GM21619 (cell line): ENCODE results near the gene UBIAD1.
"Not testable (repeated sequence)": the region's sequence is repeated elsewhere in the genome, so short reads cannot be mapped to it uniquely, and the experiment has no call there.

ENCODE experiments used
- ATAC-seq: cut with Tn5 transposase; IDR thresholded peaks from one replicate; pipeline ENCODE4 v1.9.1; 2021; ENCODE audit not compliant: unreplicated experiment

The UBIAD1 gene, protein sequence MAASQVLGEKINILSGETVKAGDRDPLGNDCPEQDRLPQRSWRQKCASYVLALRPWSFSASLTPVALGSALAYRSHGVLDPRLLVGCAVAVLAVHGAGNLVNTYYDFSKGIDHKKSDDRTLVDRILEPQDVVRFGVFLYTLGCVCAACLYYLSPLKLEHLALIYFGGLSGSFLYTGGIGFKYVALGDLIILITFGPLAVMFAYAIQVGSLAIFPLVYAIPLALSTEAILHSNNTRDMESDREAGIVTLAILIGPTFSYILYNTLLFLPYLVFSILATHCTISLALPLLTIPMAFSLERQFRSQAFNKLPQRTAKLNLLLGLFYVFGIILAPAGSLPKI

DNA sequence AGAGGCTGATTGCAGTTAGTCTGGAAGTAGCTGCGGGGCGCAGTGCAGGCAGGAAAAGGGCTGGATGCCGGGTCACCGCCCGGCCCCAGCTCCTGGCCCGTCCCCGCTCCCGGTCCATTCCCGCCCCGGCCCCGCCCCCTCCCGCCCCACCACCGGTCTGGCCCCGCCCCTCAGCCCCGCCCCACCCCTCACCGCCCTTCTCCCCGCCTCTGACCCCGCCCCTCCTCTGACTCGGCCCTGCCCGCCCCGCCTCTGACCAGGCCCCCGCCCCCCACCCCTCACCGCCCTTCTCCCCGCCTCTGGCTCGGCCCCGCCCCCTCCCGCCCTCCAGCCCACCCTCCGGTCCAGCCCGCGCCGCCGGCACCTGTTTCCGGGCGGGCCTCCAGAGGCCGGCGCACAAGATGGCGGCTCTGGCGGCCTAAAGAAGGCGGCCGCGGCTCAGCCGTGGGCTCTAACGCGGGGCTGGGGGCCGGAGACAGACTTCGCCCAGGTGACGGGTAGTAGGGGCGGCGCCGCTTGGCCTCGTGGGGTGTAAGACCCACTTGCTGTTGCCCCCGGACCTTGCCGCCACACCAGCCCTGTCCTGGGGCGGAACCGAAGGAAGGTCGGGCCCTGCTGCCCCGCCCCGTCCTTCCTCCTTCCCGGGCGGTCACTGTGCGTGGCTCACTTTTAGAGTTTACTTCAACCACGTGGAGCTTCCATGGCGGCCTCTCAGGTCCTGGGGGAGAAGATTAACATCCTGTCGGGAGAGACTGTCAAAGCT is at the start of gene UBIAD1:
Gene UBIAD1 (plus strand): TSS at position 367 of the 763 bp plus-strand sequence. CDS start 334 bp downstream, at position 701.
- peak; percentile 80 for ATAC-seq

DNA sequence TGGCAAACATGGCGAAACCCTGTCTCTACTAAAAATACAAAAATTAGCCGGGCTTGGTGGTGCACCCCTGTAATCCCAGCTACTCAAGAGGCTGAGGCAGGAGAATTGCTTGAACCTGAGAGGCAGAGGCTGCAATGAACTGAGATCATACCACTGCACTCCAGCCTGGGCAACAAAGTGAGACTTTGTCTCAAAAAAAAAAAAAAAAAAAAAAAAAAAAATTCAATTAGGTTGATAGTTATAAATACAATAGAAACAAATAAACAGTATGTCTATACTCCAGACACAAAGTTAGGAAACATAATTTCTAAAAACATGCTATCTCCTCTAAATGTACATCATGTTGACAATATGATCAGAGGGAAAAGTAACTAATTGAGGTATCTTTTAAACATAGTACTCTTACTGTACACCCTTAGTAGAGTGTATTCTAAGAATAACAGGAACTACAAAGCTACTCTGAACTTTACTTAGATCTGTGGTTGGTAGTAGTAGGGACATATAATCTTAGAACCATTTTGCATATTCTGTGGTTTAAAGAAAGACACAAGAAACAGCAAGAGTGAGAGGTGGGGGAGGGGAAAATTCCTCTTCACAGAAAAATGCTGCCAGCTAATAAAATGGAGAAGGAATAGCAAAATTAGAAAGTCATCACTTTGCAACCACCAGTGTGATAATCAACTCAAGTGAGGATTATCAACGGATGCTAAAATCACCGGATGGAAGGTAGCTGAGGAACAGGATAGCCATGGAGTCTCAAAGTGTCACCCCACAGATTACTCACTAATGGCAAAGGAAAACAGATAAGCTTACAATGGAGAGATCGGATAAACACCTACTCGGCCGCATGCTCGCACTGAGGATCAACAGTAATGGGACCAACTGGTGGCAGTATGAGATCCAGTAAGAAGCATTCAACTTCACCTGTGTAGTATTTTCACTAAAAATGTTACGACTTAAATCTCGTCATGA is 45.6 kb upstream of the UBIAD1 start:
- peak; percentile 73 for ATAC-seq

DNA sequence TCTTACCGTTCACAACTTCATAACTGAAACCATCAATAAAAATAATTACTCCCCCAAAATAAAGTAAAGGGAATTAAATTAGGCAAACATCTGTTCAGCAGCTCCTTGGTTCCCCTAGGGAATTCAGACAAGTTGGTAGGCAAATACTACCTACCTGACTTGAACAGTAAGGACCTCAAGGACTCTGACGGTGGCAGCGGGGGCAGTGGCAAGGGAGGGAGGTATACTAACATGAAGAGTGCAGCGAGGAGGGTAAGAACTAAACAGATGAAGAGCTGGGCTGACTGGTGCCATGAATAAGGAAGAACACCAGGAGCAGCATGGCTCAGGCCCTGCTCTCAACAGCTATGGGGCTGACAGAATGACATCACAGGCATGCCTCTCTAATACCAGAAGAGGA is 43.8 kb upstream of the UBIAD1 start:
- ATAC-seq, result no peak

DNA sequence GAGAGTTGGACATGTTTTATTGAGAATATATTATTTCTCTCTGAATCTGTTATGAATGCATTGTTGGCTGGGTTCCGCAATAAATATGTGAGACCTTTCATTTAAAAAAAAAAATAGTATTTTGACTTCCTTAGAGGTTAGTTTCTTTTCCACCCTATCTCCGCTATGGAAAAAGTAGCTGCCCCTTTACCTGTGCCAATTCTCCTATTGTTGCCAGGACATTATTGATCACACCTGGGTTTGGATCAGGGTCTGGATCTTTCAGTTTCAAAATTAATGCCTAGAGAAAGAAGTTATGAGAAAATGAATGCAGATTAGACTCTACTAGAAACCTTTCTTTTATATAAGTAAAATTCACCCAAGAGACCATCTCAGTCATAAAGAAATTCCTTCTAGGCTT is 39.8 kb upstream of the UBIAD1 start:
- no peak for ATAC-seq

DNA sequence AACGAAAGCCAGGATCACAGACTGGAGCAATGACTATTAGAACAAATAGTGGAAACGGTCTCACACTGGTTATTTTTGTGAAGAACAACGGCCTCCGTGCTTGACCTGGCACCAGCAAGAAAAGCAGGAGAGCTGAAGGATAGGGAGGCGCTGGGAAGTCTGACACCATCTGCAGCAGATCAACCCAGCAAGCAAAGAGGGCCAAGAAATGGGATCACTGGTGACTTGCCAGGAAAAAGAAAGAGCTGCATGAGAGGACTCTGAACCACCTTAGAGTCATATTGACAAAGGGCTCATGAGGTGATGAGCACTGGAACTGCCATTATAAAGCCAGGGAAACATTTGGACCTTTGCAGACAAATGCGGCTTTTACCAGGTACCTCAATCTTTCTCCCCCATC is 35.6 kb upstream of the UBIAD1 start:
- ATAC-seq, result no peak

DNA sequence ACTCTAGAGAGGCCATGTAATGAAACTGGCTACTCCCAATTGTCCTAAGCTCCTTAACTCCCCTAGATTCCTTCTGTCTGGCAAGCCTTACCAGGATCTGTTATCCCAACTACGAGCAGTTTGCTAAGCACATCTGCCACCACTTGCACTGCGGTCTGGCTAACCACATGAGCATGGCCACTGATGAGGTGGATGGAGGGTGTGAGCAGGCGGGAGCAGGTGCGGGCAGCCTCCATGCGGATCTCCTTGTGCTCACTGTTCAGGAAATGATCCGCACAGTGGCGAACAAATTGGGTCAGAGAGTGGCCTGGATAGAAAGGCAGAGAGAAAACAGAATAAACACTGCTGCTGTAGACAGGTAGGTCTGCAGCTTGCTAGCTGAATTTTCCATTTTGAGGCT is 34.7 kb upstream of the UBIAD1 start:
- ATAC-seq, result no peak

DNA sequence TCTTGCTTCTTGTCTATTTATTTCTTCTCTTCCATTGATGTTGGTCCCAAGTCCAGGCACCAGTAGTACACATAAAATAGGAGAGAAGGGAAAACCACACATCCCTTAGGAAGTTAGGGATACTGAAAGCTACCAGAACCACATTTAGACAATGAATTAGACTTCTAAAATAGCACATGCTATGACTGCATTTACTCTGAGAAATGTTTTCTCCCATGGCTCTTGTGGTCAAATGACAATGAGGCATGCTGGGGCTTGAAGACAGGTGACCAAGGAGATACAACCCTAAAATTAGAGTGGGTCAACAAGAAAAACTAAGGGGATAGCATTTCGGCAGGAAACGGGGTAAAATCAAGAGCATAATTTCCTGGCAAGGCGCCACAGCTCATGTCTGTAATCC is 27.8 kb upstream of the UBIAD1 start:
- no peak for ATAC-seq

DNA sequence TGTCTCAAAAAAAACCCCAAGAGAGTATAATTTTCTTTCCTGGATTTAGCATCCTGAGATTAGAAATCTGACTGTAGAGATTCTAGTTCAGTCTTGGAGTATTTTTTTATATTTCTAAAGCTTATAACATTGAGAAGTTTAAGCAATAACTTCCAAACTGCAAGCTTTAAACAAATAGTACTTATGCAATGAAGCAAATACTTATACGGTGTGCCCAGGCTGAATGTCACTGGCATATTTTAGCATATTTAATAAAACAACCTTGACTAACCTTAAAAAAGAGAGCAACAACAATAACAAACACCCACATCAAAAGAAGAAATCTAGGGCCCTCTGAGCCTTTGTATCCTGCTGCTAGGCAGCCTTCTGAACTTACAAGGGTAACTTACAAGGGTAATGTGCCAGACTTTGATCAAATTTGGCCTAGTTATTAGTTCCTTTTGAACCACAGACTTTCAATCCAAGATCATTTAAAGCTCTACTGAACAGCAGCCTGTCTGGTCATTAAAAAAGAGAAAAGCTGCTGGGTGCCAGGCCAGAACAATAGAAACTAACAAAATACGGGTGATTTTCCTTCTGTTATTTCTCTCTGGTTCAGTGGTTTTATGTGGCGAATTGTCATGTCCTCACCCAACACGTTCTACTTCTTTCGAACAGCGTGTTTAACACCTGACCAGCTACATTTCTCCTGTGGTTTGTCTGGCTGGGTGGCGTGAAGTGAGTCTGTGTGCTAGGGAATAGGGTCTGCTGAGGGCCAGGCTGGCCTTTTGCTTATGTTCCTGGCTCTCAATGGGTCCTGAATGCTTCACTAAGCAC is 26.9 kb upstream of the UBIAD1 start:
- no peak for ATAC-seq

DNA sequence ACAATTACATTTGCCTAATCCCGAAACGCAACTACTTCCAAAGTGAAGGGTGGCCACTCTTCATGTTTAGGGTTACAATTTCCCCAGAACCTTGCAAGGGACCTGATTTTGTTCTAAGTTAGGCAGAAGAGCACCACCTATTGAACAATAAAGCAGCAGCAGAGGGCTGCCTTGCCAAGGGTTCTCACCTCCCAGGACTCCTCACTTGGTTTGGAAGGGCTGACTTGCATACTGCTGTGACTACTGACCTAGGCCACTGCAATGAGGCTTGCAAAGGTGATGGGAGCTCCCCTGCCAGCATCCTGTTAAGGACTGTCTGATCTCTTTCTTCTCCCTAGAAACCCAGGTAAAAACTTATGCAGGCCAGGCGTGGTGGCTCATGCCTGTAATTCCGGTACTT is 24.8 kb upstream of the UBIAD1 start:
- ATAC-seq, result no peak

DNA sequence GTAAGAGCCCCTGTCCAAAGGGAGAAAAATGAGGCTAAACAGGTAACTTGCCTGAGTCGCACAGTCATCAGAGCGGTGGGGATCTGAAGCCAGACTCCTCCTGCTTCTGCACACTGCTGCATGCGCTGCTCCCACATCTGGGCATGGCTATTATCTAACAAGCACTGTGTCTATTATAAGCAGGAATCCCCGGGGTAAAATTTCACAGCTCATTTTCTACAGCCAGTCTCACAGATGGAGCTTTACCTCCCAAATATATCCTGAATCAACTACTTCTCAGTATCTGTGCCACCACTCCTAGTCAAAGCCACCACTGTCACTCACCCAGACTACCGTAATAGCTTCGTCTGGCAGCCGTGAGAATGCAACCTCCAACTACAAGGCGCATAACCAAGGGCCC is 20.5 kb upstream of the UBIAD1 start:
- ATAC-seq, result no peak

DNA sequence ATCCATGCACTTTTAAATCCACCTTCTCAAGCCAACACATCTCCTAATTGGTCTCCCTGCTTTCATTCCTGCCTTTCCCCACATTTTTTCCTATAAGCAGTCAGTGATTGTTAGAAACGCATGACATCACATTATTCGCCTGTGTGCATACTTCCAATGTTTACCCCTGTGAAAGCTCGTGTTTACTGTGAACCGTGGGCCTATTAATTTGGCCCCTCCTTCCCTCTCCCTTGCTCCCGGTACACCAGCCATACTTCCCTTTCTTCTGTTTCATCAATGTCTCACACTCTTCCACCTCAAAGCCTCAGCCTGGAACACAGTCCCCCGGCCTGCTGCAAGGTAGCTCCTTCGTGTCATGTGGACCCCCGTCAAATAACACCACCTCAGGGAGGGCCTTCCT is 19.8 kb upstream of the UBIAD1 start:
- no peak for ATAC-seq

DNA sequence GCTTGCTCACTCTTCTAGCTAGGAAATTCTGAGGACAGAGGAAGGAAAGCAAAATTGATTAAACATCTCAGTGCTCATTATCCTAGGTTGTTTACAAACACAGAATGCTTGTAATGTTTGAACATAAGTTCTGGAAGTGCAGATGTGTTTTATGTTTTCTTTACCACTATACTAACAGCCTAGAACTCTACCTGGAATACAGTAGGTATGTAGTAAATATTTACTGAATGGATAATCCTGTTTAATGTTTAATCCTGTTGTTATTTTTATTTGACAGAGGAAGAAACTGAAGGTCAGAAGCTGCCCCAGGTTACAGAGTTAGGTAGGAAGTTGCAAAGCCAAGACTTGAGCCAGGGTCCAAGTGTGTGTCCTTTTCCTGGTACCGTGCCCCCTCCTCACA is 16.7 kb upstream of the UBIAD1 start:
- no peak for ATAC-seq

DNA sequence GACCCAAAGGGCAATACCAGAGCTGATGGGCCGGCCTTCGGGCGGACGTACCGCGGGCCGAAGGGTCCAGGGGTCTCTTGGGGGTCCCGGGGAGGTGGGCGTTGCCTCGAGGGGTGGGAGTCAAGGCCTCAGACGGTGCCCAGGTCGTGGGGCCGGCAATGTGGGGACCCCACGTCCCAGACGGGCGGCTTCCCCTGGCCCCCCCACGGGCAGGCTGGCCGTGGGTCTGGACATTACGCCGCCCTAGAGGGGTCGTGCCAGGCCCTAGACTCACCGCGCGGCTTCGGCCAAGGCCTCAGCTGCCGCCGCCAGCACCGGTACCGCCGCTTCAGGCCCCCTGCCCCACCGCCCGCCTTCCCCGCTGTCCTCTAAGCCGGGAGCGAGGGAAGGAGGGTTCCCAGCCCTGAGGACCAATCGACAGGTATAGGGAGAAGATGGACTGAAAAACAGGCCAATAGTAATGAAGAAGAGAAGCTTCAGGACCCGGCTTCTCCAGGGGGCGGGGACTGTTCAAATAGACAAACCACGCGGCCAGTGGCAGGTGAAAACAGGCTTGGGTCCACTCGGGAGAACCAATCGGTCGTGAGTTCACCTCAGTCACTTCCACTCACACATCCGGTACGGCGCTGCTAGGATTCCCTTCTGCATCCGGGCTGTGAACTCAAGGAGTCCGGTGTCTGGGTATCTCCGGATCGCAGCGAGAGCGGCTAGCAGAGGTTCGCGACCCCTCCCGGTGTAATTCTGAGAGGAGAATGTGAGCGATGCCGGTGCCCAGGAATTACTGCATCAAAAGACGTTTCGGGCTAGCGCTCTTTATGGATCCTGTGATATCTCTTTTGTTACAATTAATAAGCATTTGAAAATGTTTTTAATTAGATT is 10.6 kb upstream of the UBIAD1 start, which contains the start of gene MTOR:
Gene MTOR (minus strand): TSS at position 381 of the 879 bp plus-strand sequence. CDS start 3,142 bp downstream, outside the sequence.
- peak; percentile 95 for ATAC-seq

DNA sequence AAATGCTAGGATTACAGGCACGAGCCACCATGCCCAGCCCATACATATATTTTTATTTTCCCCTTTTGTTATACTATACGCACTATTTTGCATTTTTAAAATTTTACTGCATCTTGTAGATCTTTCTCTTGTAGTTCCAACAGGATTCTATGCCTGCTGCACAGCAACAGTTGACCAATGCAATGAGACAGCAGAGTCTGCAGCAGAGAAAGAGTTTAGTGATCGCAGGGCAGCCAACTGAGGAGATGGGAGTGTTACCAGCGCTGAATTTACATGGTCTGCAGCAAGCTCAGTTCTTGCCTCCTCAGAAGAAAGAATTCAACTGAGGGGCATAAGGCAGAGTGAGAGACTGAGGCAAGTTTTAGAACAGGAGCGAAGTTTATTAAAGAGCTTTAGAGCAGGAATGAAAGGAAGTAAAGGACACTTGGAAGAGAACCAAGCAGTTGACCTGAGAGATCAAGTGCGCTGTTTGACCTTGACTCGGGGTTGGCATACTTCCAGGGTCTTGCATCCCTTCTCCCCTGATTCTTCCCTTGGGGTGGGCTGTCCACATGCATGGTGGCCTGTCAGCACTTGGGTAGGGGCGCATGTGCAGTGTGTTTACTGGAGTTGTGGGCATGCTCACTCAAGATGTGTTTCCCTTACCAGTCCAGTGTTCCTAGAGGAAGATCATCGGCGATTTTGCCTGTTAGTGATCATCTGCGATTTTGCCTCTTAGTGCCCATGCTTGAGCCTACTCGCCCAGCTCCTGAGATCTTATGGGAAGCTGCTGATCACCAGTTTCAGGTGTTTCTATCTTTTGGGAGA is 6.5 kb upstream of the UBIAD1 start:
- ATAC-seq, result no peak

DNA sequence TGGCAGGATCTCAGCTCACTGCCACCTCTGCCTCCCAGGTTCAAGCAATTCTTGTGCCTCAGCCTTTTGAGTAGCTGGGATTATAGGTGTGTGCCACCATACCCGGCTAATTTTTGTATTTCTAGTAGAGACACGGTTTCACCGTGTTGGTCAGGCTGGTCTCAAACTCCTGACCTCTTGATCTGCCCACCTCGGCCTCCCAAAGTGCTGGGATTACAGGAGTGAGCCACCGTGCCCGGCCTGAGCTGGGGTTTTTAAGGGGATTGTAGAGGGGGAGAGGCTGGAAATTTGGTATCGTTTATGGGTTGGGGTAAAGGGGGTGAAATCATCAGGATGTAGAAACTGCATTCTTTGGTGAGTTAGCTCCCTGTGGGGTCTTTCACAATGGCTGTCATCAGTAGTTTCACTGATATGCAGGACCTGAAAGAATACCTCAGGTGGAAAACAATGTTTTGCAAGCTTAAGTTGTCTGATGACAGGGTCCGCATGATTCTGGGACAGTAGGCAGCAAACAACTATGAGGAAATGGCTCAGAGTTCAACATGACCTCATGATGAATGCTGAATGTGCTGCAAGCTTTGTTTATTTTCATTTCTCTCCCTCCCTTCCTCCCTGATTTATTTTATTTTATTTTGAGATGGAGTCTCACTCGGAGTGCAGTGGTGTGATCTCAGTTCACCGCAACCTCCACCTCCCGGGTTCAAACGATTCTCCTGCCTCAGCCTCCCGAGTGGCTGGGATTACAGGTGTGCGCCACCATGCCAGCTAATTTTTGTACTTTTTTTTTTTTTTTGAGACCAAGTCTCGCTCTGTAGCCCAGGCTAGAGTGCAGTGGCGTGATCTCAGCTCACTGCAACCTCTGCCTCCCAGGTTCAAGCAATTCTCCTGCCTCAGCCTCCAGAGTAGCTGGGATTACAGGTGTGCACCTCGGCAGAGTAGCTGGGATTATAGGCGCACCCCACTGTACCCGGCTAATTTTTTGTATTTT is 5.4 kb upstream of the UBIAD1 start:
- not testable (repeated sequence) for ATAC-seq

DNA sequence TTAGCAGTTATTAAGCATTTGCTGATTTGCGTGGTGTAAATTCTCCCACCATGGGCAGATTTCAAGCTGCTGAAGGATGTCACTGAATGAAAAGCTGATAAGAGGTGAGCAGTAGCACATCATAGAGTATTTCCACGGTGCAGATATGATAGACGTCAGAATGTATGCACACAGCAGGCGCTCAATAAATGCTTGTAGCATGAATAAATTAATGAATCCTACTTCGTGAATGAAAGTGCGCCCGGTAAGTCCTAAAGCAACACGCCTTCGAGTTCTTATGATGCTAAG is 510 bp upstream of the UBIAD1 start:
- ATAC-seq, result no peak

DNA sequence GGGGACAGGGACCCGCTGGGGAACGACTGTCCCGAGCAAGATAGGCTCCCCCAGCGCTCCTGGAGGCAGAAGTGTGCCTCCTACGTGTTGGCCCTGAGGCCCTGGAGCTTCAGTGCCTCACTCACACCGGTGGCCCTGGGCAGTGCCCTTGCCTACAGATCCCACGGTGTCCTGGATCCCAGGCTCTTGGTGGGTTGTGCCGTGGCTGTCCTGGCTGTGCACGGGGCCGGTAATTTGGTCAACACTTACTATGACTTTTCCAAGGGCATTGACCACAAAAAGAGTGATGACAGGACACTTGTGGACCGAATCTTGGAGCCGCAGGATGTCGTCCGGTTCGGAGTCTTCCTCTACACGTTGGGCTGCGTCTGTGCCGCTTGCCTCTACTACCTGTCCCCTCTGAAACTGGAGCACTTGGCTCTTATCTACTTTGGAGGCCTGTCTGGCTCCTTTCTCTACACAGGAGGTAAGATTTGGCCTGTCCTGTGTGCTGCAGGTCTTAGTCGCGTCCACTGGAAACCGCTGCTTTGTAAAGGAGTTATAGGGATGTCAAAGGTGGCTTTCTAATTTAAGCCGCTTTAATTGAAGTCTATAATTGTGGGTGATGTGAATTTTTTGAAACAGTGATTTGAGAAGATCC is 717 bp downstream of the UBIAD1 start:
- ATAC-seq, result peak; percentile 42
